ENCODE results near the gene TFR2.
"Not testable (repeated sequence)": the region's sequence is repeated elsewhere in the genome, so short reads cannot be mapped to it uniquely, and the experiment has no call there.

Gene TFR2

DNA sequence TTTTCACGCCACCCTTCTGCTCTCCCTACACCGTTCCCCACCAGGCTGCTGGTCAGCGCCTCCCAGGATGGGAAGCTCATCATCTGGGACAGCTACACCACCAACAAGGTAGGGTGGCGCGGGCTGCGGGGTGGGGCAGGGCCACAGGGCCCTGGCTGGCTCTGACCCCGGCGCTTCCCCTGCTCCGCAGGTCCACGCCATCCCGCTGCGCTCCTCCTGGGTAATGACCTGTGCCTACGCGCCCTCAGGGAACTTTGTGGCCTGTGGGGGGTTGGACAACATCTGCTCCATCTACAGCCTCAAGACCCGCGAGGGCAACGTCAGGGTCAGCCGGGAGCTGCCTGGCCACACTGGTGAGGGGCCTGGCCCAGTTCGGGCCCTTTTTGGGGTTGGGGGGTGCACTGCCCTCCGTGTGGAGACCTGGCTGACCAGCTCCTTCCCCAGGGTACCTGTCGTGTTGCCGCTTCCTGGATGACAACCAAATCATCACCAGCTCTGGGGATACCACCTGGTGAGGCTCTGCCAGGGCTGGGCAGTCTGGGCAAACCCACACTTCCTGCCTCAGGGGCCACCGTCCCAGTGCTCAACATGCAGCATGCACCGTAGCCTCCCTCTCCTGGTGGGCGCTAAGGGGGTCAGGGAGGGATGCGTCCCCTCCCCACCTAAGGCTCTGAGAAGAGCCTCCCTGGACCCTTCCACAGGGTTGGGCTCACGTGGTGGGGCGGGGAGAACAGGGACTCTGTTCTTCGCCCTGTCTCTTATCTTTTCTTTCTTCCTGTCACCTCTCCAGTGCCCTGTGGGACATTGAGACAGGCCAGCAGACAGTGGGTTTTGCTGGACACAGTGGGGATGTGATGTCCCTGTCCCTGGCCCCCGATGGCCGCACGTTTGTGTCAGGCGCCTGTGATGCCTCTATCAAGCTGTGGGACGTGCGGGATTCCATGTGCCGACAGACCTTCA is 36.2 kb upstream of the TFR2 start:
- DNase-seq, result no peak

DNA sequence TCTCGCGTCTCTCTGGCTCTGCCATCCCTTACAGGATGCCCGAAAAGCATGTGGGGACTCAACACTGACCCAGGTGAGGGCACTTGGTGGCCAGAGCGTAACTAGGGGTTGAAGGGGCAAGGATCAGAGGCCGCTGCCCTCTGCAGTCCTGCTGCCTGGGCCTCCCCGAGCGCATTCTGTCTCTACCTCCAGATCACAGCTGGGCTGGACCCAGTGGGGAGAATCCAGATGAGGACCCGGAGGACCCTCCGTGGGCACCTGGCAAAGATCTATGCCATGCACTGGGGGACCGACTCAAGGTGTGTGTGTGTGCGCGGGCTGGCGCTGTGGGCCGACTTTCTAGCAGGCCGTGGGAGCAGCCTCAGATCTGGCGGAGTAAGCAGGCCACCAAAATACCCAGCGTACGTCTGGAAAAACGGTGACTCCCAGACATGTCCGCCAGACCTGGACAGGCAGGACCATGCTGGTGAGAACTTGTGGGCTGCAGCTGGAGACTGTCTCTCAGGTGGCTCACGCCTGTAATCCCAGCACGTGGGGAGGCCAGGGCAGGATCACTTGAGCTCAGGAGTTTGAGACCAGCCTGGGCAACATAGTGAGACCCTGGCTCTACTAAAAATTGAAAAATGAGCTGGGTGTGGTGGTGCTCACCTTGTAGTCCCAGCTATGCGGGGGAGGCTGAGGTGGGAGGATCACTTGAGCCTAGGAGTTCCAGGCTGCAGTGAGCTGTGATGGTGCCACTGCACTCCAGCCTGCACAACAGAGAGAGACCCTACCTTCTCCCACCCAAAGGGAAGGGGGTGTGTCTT is 35.4 kb upstream of the TFR2 start:
- no peak for DNase-seq

DNA sequence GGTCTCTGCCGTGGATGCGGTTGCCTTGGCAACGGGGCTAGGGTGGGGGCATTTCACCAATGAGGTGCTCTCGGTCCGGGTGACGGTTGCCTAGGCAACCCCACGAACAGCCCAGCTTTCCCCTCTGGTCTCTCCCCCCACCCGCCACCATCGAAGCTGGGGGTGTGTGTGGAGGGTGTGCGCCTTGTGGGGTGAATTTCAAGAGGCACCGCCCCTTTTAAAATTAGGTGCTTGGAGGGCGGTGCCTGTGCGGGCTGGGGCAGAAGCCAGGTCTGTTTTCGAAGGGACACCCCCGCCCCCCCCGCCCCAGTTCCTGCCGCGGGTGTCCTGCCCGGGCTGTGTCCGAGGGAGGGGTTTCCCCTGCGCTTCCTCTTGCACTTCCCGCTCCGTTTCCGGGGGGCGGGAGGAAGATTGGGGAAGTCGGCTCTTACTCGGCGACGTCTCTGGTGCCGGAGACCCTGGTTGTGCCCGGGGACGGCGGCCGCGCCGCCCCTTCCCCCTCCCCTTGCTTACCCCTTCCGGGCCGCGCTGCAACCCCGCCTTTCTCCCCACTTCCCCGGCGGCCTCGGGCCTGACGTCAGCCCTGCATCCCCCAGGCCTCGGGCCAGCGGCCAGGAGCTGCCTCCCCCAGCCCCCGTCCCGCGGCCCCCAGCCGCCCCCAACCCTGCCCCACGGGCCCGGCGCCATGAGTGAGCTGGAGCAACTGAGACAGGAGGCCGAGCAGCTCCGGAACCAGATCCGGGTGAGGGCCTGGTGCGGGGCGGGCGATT is 34.4 kb upstream of the TFR2 start:
- peak; percentile 96 for DNase-seq

DNA sequence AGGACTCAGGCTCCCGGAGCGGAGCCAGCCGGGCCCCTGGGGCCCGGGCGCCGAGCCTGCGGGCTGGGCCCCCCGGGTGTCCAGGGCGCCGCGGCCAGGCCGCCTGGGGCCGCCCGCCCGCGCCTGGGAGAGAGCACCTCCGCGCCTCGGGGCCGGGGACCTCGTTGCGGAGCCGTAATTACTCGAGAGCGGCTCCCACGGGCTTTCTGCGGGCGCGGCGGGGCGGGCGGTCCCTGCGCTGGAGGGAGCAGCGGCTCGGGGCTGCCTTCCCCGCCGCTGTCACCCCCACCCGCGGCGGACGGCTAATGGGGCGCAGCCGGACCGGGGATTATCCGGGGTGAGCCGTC is 33.7 kb upstream of the TFR2 start:
- no peak for DNase-seq

DNA sequence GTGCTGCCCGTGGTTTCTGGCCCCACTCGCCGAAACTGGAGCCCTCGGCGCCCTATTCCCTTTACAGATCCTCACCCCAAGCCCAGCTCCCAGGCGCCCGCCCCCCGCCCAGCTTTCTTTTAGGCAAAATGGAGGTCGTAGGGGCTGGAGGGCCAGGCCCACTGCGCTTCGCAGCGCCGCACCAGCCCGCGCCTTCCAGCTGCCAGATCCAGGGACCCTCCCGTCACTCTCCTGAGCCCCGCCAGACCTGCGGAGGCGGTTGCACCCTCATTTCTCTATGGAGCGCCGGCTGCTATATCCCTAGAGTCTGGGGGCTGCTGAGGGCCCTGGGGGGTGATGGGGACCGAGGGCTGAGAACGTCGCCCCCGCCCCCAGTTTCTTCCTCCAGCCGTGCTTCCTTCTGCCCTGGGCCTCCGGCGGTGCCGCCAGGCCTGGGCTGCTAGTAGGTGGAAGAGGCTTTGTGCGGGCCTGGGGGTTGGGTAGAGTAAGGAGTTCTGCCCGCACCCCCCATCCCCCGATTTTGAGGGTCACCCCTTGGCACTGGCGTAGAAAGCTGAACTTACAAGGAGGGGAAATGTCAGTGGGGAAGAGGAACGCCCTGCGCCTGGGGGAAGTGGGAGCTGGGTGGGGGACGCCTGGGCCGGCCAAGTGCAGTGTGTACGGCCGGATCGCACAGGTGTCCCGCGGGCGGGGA is 33.2 kb upstream of the TFR2 start:
- DNase-seq, result no peak

- peak; percentile 53 for DNase-seq
These were observed 32.6 kb upstream of the TFR2 start for GRCh38 chr7:100673942-100674410.

DNA sequence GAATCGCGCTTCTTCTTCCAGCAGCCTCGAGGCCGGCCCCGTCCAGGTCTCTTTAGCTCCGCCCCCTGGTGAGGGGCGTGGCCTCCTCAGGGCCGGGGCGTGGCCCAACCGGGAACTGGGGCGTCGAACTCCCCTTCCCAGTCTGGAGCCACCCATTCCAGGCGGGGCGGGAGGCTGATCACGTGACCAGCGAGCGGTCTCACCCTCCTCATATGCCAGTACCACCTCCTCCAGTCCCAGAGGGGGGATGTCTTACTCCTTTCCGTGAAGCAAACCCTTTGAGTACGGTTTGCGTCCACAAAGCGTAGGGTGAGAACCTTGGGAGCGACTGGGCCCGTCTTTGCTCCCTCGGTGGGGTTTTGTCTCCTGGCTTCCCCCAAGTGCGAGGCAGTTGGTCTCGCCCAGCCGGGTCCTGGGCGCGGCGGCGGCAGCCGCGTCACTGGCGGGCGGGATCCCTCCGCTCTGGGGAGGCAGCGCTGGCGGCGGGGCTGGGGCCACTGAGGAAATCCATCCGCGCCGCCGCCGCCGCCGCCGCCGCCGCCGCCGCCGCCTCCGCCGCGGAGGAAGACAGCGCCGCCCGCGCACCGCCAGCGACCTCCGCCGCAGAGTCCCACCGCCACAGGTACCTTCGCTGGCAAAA is 32.1 kb upstream of the TFR2 start, which contains the start of gene GNB2:
Gene GNB2 (plus strand): TSS at position 439 of the 640 bp plus-strand sequence. CDS start 2,526 bp downstream, outside the sequence.
- peak; percentile 99 for DNase-seq

GRCh38 chr7:100671353-100672327 is 30.3 kb upstream of the TFR2 start:
- no peak for DNase-seq

DNA sequence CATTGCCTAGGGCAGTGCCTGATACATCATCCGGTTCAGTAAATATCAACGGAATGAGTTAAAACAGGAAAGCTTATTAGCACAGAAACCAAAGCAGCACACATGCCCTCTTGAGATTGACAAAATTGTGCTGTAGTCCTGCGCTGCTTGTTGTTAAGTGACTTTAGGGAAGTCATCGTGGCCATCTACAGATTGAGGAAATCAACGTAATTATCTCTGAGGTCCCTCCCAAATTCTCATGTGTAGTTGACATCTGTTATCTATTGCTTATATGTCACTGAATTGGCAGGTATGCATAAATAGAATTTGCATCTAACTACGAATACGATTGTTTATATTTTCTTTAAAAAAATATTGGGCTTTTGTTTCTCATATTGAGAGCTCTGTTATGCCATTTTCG is 28.7 kb upstream of the TFR2 start:
- DNase-seq, result no peak

DNA sequence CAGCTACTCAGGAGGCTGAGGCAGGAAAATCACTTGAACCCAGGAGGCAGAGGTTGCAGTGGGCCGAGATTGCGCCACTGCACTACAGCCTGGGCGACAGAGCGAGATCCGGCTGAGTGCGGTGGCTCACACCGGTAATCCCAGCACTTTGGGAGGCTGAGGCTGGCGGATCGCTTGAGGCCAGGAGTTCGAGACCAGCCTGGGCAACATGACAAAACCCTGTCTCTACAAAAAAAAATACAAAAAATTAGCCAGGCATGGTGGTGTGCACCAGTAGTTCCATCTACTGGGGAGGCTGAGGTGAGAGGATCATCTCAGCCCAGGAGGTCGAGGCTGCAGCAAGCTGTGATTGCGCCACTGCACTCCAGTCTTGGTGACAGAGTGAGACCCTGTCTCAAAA is 27.8 kb upstream of the TFR2 start:
- not testable (repeated sequence) for DNase-seq

DNA sequence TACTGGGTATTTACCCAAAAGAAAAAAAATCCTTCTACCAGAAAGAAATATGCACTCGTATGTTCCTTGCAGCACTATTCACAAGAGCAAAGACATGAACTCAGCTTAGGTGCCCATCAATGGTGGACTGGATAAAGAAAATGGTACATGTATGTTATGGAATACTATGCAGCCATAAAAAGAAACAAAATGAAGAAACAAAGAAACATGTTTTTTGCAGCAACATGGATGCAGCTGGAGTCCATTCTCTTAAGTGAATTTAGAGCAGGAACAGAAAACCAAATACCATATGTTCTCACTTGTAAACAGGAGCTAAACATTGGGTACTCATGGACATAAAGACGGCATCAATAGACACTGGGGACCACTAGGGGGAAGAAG is 26.7 kb upstream of the TFR2 start:
- no peak for DNase-seq

DNA sequence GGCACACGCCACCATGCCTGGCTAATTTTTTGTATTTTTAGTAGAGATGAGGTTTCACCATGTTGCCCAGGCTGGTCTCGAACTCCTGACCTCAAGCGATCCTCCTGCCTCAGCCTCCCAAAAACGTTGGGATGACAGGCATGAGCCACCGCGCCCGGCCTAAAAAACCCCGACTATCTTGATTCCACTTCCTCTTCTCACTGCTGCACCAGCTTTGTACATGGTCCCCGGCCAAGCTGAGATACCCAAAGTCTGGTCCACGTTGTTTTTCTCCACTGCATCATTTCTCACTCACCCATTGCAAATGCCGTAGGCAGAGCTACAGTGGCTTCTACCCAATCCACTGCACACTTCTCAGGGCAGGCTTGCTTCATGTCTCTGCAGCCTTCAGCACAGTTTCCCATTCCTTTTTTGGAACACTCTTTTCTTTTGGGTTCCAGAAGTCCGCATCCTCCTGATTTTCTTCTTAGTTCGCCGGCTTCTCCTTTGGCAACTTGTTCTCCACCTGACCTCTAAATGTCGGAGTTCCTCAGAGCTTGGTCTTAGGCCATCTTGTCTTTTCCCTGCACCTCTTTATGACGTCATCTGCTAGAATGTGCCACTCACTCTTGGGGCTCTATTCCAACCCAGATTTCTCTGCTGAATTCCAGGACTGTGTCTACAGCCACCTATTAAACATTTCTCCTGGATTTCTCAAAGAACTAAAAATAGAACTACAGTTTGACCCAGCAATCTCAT is 26.1 kb upstream of the TFR2 start:
- DNase-seq, result no peak

DNA sequence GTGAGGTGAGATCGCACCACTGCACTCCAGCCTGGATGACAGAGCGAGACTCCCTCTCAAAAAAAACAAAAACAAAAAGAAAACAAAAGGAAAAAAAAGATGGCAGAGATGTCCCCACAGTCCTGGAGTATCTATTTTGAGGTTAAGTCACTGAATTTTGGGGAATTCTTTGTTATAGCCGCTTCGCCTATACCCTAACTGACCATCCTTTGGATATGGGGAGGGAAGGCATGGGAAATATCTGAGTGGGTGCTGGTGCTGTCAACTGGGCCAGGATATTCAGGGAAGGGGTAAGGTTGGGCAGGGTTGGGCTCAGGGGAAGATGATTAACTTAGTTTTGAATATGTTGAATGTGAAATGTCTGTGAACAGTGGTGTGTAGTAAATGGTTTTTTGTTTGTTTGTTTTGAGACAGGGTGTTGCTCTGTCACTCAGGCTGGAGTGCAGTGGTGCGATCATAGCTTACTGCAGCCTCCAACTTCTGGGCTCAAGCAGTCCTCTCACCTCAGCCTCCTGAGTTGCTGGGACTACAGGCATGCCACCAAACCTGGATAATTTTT is 23.9 kb upstream of the TFR2 start:
- no peak for DNase-seq

GRCh38 chr7:100662194-100662776 is 20.9 kb upstream of the TFR2 start:
- DNase-seq, result not testable (repeated sequence)

DNA sequence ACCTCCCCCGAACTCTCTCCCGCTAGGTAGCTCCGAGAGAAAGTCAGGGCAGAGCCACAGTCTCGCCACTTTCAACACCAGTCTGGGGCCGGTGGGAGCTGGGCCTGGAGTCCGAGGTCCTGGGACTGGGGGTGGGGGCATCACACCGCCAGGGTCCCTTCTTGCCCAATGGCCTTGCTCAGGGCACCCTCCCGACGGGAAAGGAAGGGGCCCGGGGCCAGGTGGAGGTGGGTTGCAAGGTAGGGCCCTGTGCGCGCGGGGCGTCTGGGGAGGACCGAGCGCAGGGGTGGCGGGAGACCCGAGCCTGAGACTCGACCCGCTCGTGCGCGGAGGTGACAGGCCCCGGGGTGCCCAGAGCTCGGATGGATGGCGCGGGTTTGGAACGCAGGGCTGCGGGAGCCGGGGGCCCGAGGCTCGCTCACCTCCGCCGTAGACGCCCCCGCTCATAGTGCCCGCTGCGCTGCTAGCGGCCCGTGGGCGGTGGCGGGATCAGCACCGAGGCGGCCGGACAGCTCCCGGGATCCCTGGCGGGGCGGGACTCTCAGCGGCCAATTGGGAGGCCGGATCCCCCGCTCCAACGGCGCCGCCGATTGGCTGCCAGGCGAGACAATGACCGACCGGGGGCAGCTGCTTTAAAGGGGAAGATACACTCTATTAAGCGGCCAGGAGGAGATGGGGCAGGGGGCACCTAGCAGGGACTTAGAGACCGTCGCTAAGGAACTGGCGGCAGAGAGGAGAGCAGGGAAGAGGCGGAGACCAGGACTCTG is 14.7 kb upstream of the TFR2 start, which contains the start of gene ACTL6B:
Gene ACTL6B (minus strand): TSS at position 541 of the 767 bp plus-strand sequence. CDS start 94 bp downstream, at position 447.
- peak; percentile 57 for DNase-seq

DNA sequence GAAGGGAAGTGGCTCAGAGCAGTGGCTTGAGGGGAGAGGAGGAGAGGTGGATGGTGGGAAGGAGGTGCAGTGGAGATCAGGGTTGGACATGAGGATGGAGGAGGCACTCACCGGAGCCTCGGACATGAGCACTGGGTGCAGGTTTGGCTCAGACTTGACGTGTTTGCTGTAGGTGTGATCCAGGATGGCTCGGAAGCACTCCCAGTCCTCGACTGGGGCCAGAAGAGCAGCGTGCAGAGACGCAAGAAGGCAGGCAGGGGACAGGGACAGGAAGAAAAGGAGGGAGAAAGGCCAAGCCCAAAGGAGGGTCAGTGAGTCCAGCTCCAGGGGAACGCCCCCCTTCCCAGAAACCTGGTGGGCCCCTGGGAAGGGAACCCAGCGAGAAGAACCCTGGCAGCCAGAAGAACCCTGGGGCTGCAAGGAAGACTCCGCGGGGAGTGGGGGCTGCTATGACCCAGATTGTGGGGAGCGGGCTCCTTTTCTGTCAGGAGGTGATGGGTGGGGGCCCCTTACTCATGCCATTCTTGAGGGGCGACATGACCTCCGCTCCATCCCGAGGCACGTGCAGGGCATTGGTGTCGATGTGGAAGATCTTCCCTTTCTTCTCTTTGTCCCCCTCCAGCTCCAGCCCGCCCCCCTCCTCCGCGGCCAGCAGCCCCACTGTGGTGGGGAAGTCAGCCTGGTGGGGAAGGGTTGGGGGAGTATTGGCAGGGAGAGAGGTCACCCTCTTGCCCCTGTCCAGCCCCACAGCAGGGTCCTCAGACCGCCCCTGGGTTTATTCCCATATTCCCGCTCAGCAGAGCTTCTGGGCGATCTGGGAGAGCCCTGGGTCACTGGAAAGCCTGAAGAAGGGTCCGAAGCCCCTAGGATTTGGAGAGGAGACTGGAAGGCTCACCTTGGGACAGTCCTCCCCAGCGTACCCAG is 13.8 kb upstream of the TFR2 start:
- no peak for DNase-seq
